22Rv1 (cell line): ENCODE results near the gene TMA16.
"Not testable (repeated sequence)": the region's sequence is repeated elsewhere in the genome, so short reads cannot be mapped to it uniquely, and the experiment has no call there.

Experiments
- H3K27ac ChIP-seq: fragments of 450-650 bp; 2 replicates; pipeline ENCODE4 v1.5.1; 2017
- CTCF ChIP-seq: fragments of 450-650 bp; IDR thresholded peaks from 2 replicates; pipeline ENCODE4 v1.5.1; 2017; ENCODE audit warnings: mild to moderate bottlenecking
- ZFX ChIP-seq: fragments of 450-650 bp; IDR thresholded peaks from 2 replicates; pipeline ENCODE4 v1.6.1; 2017; ENCODE audit warnings: antibody characterized with exemption, borderline replicate concordance

TMA16 gene

GRCh38 chr4:163536091-163536490 is 41.6 kb downstream of the TMA16 start:
- H3K27ac ChIP-seq: no peak overlapping the region
- TF ChIP-seq ZFX (no peak), CTCF (no peak)

GRCh38 chr4:163537114-163537513 is 42.6 kb downstream of the TMA16 start:
- TF ChIP-seq ZFX (no peak), CTCF (no peak)
- no peak overlapping the region for H3K27ac ChIP-seq

- not testable (repeated sequence) for H3K27ac ChIP-seq
Observed at GRCh38 chr4:163538820-163539219, 44.3 kb downstream of the TMA16 start.

- TF ChIP-seq CTCF: no peak
- no peak for TF ChIP-seq ZFX
- H3K27ac ChIP-seq: no peak overlapping the region
Observed at GRCh38 chr4:163540448-163540847, 46.0 kb downstream of the TMA16 start.

GRCh38 chr4:163540977-163541376 is 46.5 kb downstream of the TMA16 start:
- no peak overlapping the region for H3K27ac ChIP-seq
- no peak for TF ChIP-seq CTCF
- no peak for TF ChIP-seq ZFX

GRCh38 chr4:163542275-163542674 is 47.8 kb downstream of the TMA16 start:
- no peak for TF ChIP-seq ZFX
- no peak for TF ChIP-seq CTCF
- no peak overlapping the region for H3K27ac ChIP-seq

GRCh38 chr4:163544407-163545038 is 50.0 kb downstream of the TMA16 start:
- no peak overlapping the region for H3K27ac ChIP-seq

More at GRCh38 chr4:163544407-163545038, 50.0 kb downstream of the TMA16 start:
- TF ChIP-seq ZFX (no peak), CTCF (peak; percentile 99)
